Activated B cell treated with CpG ODN at 0.5 μM for 24 hours (primary cell): ENCODE data around the gene P2RY13. TPM values are rescaled to one million over a fixed set of nuclear protein-coding genes. Genes with fewer than 3 reads are reported as not detected.
A peak's percentile ranks its signal among the peaks of the same experiment; 100 is the strongest.

Source experiments
- ATAC-seq: fragments of 200-7000 bp; cut with Tn5 transposase; one replicate; pipeline ENCODE4 v1.10.0; 2021; ENCODE audit warnings: low read depth, mild to moderate bottlenecking, moderate library complexity
- CTCF ChIA-PET: fragments of 350-600 bp; sonication (Branson Sonifier 250); formaldehyde crosslinking; loops from one replicate; lab custom pipeline; 2021; ENCODE audit warnings: antibody characterized with exemption; lab: Charles Lee
- POLR2A ChIA-PET: fragments of 350-600 bp; sonication (Branson Sonifier 250); formaldehyde crosslinking; loops from one replicate; lab custom pipeline; 2021; ENCODE audit warnings: antibody characterized with exemption; lab: Charles Lee
- DNase-seq: peaks from one replicate; pipeline ENCODE4 v3.0.0; 2022
- H3K27ac Mint-ChIP-seq: one replicate; pipeline ENCODE4 v1.8.0; 2020; ENCODE audit warnings: mixed read lengths
- H3K27me3 Mint-ChIP-seq: one replicate; pipeline ENCODE4 v1.8.0; 2021; ENCODE audit warnings: mixed read lengths
- H3K36me3 Mint-ChIP-seq: one replicate; pipeline ENCODE4 v1.8.0; 2021; ENCODE audit warnings: low read depth, mixed read lengths
- H3K4me1 Mint-ChIP-seq: one replicate; pipeline ENCODE4 v1.8.0; 2021; ENCODE audit warnings: mixed read lengths
- H3K4me3 Mint-ChIP-seq: one replicate; pipeline ENCODE4 v1.8.0; 2020; ENCODE audit warnings: mild to moderate bottlenecking, mixed read lengths
- H3K9me3 Mint-ChIP-seq: one replicate; pipeline ENCODE4 v1.8.0; 2020; ENCODE audit warnings: mixed read lengths
- CTCF ChIP-seq: fragments of 200-600 bp; IDR thresholded peaks from one replicate; pipeline ENCODE4 v1.8.0; 2022; ENCODE audit warnings: antibody characterized with exemption, mild to moderate bottlenecking
- intact Hi-C: fragments of 100-400 bp; cut with micrococcal nuclease; formaldehyde crosslinking; loops from one replicate; pipeline ENCODE4 v1.15.1; 2024
- total RNA-seq: library from RNA; stranded (reverse); gene quantifications from 2 replicates; pipeline ENCODE4 v1.2.3, GENCODE V29; 2022

Gene P2RY13
- total RNA-seq, 1 donor from 2014 or later = 0.33 TPM

GRCh38 chr3:151351219-151351618, 21.9 kb upstream of the P2RY13 start:
- peak overlapping the region; percentile 55 for H3K4me3 Mint-ChIP-seq
- H3K36me3 Mint-ChIP-seq = no peaks in the 10 kb centered on the region
- peaks cover 34% of the 10 kb centered on the region for H3K4me1 Mint-ChIP-seq
- H3K9me3 Mint-ChIP-seq = no peaks in the 10 kb centered on the region
- CTCF ChIA-PET = no interaction called here
- DNase-seq (no peak), ATAC-seq (peak; percentile 28)
- POLR2A ChIA-PET = no interaction called here
- TF ChIP-seq CTCF = no peak
- H3K27me3 Mint-ChIP-seq = no peaks in the 10 kb centered on the region
- intact Hi-C loops = no loop called here
- H3K27ac Mint-ChIP-seq = peak overlapping the region; percentile 67

GRCh38 chr3:151350656-151351055, 21.3 kb upstream of the P2RY13 start:
- H3K36me3 Mint-ChIP-seq = no peaks in the 10 kb centered on the region
- no peak overlapping the region for H3K4me3 Mint-ChIP-seq
- intact Hi-C loops = no loop called here
- ATAC-seq = no peak
- no peak for DNase-seq
- H3K4me1 Mint-ChIP-seq = peaks cover 37% of the 10 kb centered on the region
- no peak overlapping the region for H3K27ac Mint-ChIP-seq
- no peak for TF ChIP-seq CTCF
- ChIA-PET CTCF (no interaction called here), POLR2A (no interaction called here)
- H3K27me3 Mint-ChIP-seq = no peaks in the 10 kb centered on the region
- H3K9me3 Mint-ChIP-seq = no peaks in the 10 kb centered on the region

- no peak for DNase-seq
These were observed 18.1 kb upstream of the P2RY13 start for GRCh38 chr3:151347432-151347831.

GRCh38 chr3:151346292-151346691, 16.9 kb upstream of the P2RY13 start:
- CTCF ChIA-PET = no interaction called here
- Mint-ChIP-seq H3K27ac (no peak overlapping the region), H3K27me3 (no peaks in the 10 kb centered on the region), H3K4me1 (peaks cover 19% of the 10 kb centered on the region), H3K9me3 (peaks cover 3% of the 10 kb centered on the region), H3K4me3 (no peak overlapping the region), H3K36me3 (no peaks in the 10 kb centered on the region)
- intact Hi-C loops = loop anchor here (5.0 kb wide), 1 partner anchor 36 kb away; the partner anchor contains the start of gene P2RY12
- DNase-seq = no peak
- POLR2A ChIA-PET = interaction anchor here (1.5 kb wide), 1 partner anchor 38 kb away, joined by 3 read pairs; the partner anchor contains the start of gene P2RY12
- no peak for TF ChIP-seq CTCF
- ATAC-seq = no peak

More at GRCh38 chr3:151347432-151347831, 18.1 kb upstream of the P2RY13 start:
- POLR2A ChIA-PET = interaction anchor here (1.0 kb wide), 1 partner anchor 14 kb away, joined by 3 read pairs; no protein-coding TSS in a partner anchor
- no peaks in the 10 kb centered on the region for H3K9me3 Mint-ChIP-seq
- intact Hi-C loops = loop anchor here (5.0 kb wide), 1 partner anchor 35 kb away; the partner anchor contains the start of gene P2RY12
- H3K27me3 Mint-ChIP-seq = no peaks in the 10 kb centered on the region
- peaks cover 30% of the 10 kb centered on the region for H3K4me1 Mint-ChIP-seq
- no peak overlapping the region for H3K4me3 Mint-ChIP-seq
- no peak overlapping the region for H3K27ac Mint-ChIP-seq
- CTCF ChIA-PET = no interaction called here
- no peak for ATAC-seq
- H3K36me3 Mint-ChIP-seq = no peaks in the 10 kb centered on the region
- TF ChIP-seq CTCF = no peak

GRCh38 chr3:151345859-151346258, 16.5 kb upstream of the P2RY13 start:
- Mint-ChIP-seq H3K4me1 (peaks cover 15% of the 10 kb centered on the region), H3K27ac (no peak overlapping the region), H3K9me3 (peaks cover 3% of the 10 kb centered on the region), H3K27me3 (no peaks in the 10 kb centered on the region), H3K36me3 (no peaks in the 10 kb centered on the region), H3K4me3 (no peak overlapping the region)
- no peak for TF ChIP-seq CTCF
- POLR2A ChIA-PET = interaction anchor here (1.5 kb wide), 1 partner anchor 38 kb away, joined by 3 read pairs; the partner anchor contains the start of gene P2RY12
- no peak for ATAC-seq
- intact Hi-C loops = loop anchor here (5.0 kb wide), 1 partner anchor 36 kb away; the partner anchor contains the start of gene P2RY12
- CTCF ChIA-PET = interaction anchor here (0.8 kb wide), 1 partner anchor 21 kb away, joined by 3 read pairs; no protein-coding TSS in a partner anchor
- DNase-seq = no peak
